ENCODE results near the gene TSPAN16. TPM values are rescaled to one million over a fixed set of nuclear protein-coding genes. Genes with fewer than 3 reads are reported as not detected.

Gene TSPAN16
- total and polyA plus RNA-seq, 2 of the 13 experiments (the other 11 are each of a cell fraction or from before 2014, with no cell fraction given): not detected

- TF ChIP-seq NR2F6 (IDR thresholded peaks at IDR 0.05): 0 out of 2 replicates have a peak, but pooled peaks have one; percentile 22
- TF ChIP-seq NR2F6 (CRISPR knock-in tag; IDR thresholded peaks at IDR 0.05): peak; percentile 40; the same call in 1 of the 2 replicates
- TF ChIP-seq ZBTB7A (CRISPR knock-in tag; IDR thresholded peaks at IDR 0.05): no peak
- no peak for TF ChIP-seq ZSCAN9 (CRISPR knock-in tag; IDR thresholded peaks at IDR 0.05; ENCODE audit: borderline replicate concordance)
- TF ChIP-seq YEATS4 (CRISPR knock-in tag; IDR thresholded peaks at IDR 0.05; ENCODE audit: borderline replicate concordance): no peak
- TF ChIP-seq ZSCAN21 (CRISPR knock-in tag; IDR thresholded peaks at IDR 0.05; ENCODE audit: borderline replicate concordance): no peak
- 0 out of 2 replicates have a peak, but pooled peaks have one; percentile 40 for TF ChIP-seq RXRA (CRISPR knock-in tag; IDR thresholded peaks at IDR 0.05)
- TF ChIP-seq DPF2 (CRISPR knock-in tag; IDR thresholded peaks at IDR 0.05; ENCODE audit: borderline replicate concordance, low read depth): no peak
- TF ChIP-seq POLR2AphosphoS2 (IDR thresholded peaks at IDR 0.05; ENCODE audit: low read depth, low read length): no peak
- TF ChIP-seq ZNF619 (CRISPR knock-in tag; IDR thresholded peaks at IDR 0.05): no peak
- no peak for TF ChIP-seq POLR2A (IDR thresholded peaks at IDR 0.05; ENCODE audit: insufficient read depth in 1 of 2, low read depth in 2 of 2, low read length in 2 of 2)
- no peak for TF ChIP-seq HOXA9 (CRISPR knock-in tag; IDR thresholded peaks at IDR 0.05; ENCODE audit: borderline replicate concordance)
- TF ChIP-seq PLSCR1 (CRISPR knock-in tag; IDR thresholded peaks at IDR 0.05; ENCODE audit: borderline replicate concordance): no peak
- no peak for TF ChIP-seq ZXDC (CRISPR knock-in tag; IDR thresholded peaks at IDR 0.05)
- TF ChIP-seq TEAD3 (CRISPR knock-in tag; optimal IDR thresholded peaks at IDR 0.05; ENCODE audit: borderline replicate concordance): peak; percentile 14
- no peak for TF ChIP-seq GATAD1 (CRISPR knock-in tag; IDR thresholded peaks at IDR 0.05)
- TF ChIP-seq SNAI1 (CRISPR knock-in tag; IDR thresholded peaks at IDR 0.05; ENCODE audit: borderline replicate concordance): no peak
- TF ChIP-seq ARID2 (CRISPR knock-in tag; IDR thresholded peaks at IDR 0.05; ENCODE audit: borderline replicate concordance): no peak
- peak; percentile 62 for TF ChIP-seq ZFX (CRISPR knock-in tag; IDR thresholded peaks at IDR 0.05; ENCODE audit: low read depth)
- TF ChIP-seq FOXM1 (CRISPR knock-in tag; IDR thresholded peaks at IDR 0.05): no peak
- TF ChIP-seq MLX (CRISPR knock-in tag; IDR thresholded peaks at IDR 0.05): no peak
- TF ChIP-seq HIC2 (CRISPR knock-in tag; IDR thresholded peaks at IDR 0.05; ENCODE audit: low read depth): 0 out of 2 replicates have a peak, but pooled peaks have one; percentile 37
- no peak for TF ChIP-seq ZNF232 (CRISPR knock-in tag; IDR thresholded peaks at IDR 0.05; ENCODE audit: borderline replicate concordance)
- no peak for TF ChIP-seq SMAD9 (CRISPR knock-in tag; IDR thresholded peaks at IDR 0.05)
- no peak for TF ChIP-seq ZNF615 (CRISPR knock-in tag; IDR thresholded peaks at IDR 0.05; ENCODE audit: borderline replicate concordance)
- no peak for TF ChIP-seq NR1H2 (CRISPR knock-in tag; IDR thresholded peaks at IDR 0.05; ENCODE audit: borderline replicate concordance, low read depth)
- no peak for TF ChIP-seq ARHGAP35 (CRISPR knock-in tag; IDR thresholded peaks at IDR 0.05; ENCODE audit: borderline replicate concordance)
- TF ChIP-seq HDAC1 (CRISPR knock-in tag; IDR thresholded peaks at IDR 0.05): 0 out of 2 replicates have a peak, but pooled peaks have one; percentile 12
Observed at GRCh38 chr19:11268783-11269267, 27.1 kb upstream of the TSPAN16 start (continued).
